ENCODE measurements around the gene B3GALT5. TPM values are rescaled to one million over a fixed set of nuclear protein-coding genes. Genes with fewer than 3 reads are reported as not detected.

The B3GALT5 gene
- total RNA-seq, 2 donors from 2014 or later, result 0.64 to 1.2 TPM

DNA sequence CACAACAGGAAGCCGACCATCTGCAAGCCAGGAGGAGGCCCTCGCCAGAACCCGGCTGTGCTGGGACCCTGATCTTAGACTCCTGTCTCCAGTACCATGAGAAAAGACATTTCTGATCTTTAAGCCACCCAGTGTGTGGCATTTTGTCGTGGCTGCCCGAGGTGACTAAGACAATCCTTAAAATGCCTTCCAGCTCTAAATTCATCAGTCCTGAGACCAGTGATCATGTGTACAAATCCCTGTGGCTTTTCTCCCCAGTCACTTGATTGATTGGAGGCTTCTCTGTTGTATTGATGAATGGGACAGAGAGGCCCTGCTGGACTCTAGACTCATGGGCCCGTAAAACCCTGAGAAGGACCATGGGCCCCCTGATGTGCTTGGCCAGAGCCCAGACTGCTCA lies 36.1 kb downstream of the B3GALT5 start:
- TF ChIP-seq POLR2A (IDR thresholded peaks at IDR 0.05) (no peak), POLR2AphosphoS5 (IDR thresholded peaks at IDR 0.05) (no peak)
- TF ChIP-seq, protein P1, sequence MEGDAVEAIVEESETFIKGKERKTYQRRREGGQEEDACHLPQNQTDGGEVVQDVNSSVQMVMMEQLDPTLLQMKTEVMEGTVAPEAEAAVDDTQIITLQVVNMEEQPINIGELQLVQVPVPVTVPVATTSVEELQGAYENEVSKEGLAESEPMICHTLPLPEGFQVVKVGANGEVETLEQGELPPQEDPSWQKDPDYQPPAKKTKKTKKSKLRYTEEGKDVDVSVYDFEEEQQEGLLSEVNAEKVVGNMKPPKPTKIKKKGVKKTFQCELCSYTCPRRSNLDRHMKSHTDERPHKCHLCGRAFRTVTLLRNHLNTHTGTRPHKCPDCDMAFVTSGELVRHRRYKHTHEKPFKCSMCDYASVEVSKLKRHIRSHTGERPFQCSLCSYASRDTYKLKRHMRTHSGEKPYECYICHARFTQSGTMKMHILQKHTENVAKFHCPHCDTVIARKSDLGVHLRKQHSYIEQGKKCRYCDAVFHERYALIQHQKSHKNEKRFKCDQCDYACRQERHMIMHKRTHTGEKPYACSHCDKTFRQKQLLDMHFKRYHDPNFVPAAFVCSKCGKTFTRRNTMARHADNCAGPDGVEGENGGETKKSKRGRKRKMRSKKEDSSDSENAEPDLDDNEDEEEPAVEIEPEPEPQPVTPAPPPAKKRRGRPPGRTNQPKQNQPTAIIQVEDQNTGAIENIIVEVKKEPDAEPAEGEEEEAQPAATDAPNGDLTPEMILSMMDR (IDR thresholded peaks at IDR 0.05), result no peak
- Histone ChIP-seq H3K27ac (no peak overlapping the region), H3K27me3 (replicated peaks; ENCODE audit: insufficient read depth) (no peaks in the 10 kb centered on the region), H3K9me3 (no peaks in the 10 kb centered on the region), H3K36me3 (no peaks in the 10 kb centered on the region), H3K4me3 (no peak overlapping the region), H3K4me1 (replicated peaks) (no peaks in the 10 kb centered on the region)
- 89% methylated on average over 6 of the region's 6 CpGs for WGBS
- no peak for DNase-seq (ENCODE audit: low spot score)
- intact Hi-C loops (cut with DNase I), result no loop called here

DNA sequence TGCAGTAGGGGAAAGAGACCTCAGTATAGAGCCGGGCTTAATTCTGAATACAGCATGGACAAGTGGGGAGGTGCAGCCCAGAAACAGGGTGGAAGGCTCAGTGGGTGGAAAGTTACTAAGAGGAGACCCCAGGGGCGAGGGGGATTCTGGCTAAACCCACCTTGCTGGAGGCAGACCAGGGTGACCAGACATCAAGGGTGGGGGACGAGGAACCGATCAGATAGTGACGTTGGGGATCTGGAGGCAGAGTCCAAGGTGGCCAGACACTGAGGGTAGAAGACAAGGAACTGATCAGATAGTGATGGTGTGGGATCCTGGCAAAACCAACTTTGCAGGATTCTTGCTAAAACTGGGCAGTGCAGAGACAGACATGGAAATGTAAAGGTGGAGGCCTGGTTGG lies 36.8 kb downstream of the B3GALT5 start:
- intact Hi-C loops (cut with DNase I), result no loop called here
- Histone ChIP-seq H3K4me3 (no peak overlapping the region), H3K27ac (no peak overlapping the region), H3K4me1 (replicated peaks) (no peaks in the 10 kb centered on the region), H3K9me3 (no peaks in the 10 kb centered on the region), H3K36me3 (no peaks in the 10 kb centered on the region), H3K27me3 (replicated peaks; ENCODE audit: insufficient read depth) (no peaks in the 10 kb centered on the region)
- WGBS, result 97% methylated on average over 5 of the region's 5 CpGs
- no peak for DNase-seq (ENCODE audit: low spot score)
- TF ChIP-seq POLR2AphosphoS5 (IDR thresholded peaks at IDR 0.05) (no peak), POLR2A (IDR thresholded peaks at IDR 0.05) (no peak)
- TF ChIP-seq, protein P1 (IDR thresholded peaks at IDR 0.05), result no peak

DNA sequence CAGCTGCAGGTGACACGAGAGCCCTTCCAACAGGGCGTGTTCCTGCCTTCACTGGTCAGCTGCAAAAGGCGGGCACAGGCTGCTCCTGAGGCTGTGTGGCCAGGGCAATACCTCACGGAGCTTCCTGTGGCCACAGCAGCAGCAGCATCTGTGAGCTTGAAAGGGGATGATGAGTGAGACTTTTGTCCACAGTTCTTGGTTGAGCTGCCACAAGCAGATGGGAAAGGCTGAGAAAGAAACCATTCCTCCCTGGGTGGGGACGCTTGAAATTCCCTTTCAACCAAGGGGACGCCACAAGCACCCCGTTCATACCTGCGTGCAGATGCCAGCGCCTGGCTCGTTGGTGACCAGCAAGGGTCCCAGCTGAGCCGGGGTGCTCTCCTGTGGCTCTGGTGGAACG lies 37.6 kb downstream of the B3GALT5 start:
- intact Hi-C loops (cut with DNase I), result no loop called here
- H3K27ac ChIP-seq, result no peak overlapping the region
- no peaks in the 10 kb centered on the region for H3K9me3 ChIP-seq
- H3K4me1 ChIP-seq (replicated peaks), result no peaks in the 10 kb centered on the region
- H3K27me3 ChIP-seq (replicated peaks; ENCODE audit: insufficient read depth), result no peaks in the 10 kb centered on the region
- no peak overlapping the region for H3K4me3 ChIP-seq
- TF ChIP-seq POLR2AphosphoS5 (IDR thresholded peaks at IDR 0.05), result no peak
- TF ChIP-seq, protein P1 (IDR thresholded peaks at IDR 0.05), result no peak
- no peak for TF ChIP-seq POLR2A (IDR thresholded peaks at IDR 0.05)
- no peaks in the 10 kb centered on the region for H3K36me3 ChIP-seq
- DNase-seq (ENCODE audit: low spot score), result no peak
- 92% methylated on average over 12 of the region's 12 CpGs for WGBS

DNA sequence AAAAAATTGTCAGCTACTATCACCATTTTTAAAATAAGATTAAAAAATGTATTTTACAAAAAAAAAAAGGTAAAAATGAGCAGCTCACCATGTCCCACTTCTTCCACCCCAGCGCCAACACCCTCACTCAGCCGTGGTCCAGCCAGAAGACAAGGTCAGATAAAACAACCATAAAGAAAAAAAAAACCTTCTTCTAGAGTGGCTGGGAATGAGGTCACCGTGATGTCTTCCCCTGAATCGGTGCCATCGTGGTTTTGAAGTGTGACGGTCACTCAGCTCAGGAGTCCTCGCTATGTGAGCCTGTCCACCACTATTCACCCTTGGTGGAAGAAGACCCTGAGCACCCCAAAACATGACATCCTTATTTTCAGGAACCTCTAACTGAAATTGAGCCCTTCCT lies 38.1 kb downstream of the B3GALT5 start:
- Histone ChIP-seq H3K4me3 (no peak overlapping the region), H3K36me3 (no peaks in the 10 kb centered on the region), H3K9me3 (no peaks in the 10 kb centered on the region), H3K27ac (no peak overlapping the region), H3K4me1 (replicated peaks) (no peaks in the 10 kb centered on the region), H3K27me3 (replicated peaks; ENCODE audit: insufficient read depth) (no peaks in the 10 kb centered on the region)
- TF ChIP-seq, protein P1 (IDR thresholded peaks at IDR 0.05), result no peak
- TF ChIP-seq POLR2A (IDR thresholded peaks at IDR 0.05) (no peak), POLR2AphosphoS5 (IDR thresholded peaks at IDR 0.05) (no peak)
- 94% methylated on average over 7 of the region's 7 CpGs for WGBS
- no peak for DNase-seq (ENCODE audit: low spot score)
- intact Hi-C loops (cut with DNase I), result no loop called here

DNA sequence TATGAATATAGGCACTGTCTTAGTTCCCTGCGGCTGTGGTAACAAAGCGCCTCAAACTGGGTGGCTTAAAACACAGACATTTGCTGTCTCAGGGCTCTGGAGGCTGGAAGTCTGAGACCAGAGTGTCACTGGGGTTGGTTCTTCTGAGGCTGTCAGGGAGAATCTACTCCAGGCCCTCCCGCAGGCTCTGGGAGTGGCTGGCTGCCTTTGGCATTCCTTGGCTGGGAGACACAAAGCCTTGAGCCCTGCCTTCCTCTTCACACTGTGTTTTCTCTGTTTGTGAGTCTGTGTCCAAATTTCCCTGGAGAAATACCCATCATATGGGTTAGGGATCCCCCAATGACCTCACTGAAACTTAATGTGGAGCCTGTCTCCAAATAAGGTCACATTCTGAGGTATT lies 38.5 kb downstream of the B3GALT5 start:
- H3K27ac ChIP-seq, result no peak overlapping the region
- no peaks in the 10 kb centered on the region for H3K4me1 ChIP-seq (replicated peaks)
- H3K36me3 ChIP-seq, result no peaks in the 10 kb centered on the region
- no peak for DNase-seq (ENCODE audit: low spot score)
- 91% methylated on average over 2 of the region's 3 CpGs for WGBS
- TF ChIP-seq POLR2A (IDR thresholded peaks at IDR 0.05), result no peak
- no peaks in the 10 kb centered on the region for H3K9me3 ChIP-seq
- intact Hi-C loops (cut with DNase I), result no loop called here
- H3K4me3 ChIP-seq, result no peak overlapping the region
- H3K27me3 ChIP-seq (replicated peaks; ENCODE audit: insufficient read depth), result no peaks in the 10 kb centered on the region

Data from prostate gland (tissue), 2 donors.